ENCODE results near the gene RBFOX1.

- TF ChIP-seq, protein P1, sequence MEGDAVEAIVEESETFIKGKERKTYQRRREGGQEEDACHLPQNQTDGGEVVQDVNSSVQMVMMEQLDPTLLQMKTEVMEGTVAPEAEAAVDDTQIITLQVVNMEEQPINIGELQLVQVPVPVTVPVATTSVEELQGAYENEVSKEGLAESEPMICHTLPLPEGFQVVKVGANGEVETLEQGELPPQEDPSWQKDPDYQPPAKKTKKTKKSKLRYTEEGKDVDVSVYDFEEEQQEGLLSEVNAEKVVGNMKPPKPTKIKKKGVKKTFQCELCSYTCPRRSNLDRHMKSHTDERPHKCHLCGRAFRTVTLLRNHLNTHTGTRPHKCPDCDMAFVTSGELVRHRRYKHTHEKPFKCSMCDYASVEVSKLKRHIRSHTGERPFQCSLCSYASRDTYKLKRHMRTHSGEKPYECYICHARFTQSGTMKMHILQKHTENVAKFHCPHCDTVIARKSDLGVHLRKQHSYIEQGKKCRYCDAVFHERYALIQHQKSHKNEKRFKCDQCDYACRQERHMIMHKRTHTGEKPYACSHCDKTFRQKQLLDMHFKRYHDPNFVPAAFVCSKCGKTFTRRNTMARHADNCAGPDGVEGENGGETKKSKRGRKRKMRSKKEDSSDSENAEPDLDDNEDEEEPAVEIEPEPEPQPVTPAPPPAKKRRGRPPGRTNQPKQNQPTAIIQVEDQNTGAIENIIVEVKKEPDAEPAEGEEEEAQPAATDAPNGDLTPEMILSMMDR (IDR thresholded peaks at IDR 0.05), result no peak
- TF ChIP-seq POLR2A (IDR thresholded peaks at IDR 0.05), result no peak
These were observed 47.1 kb upstream of the RBFOX1 start for GRCh38 chr16:7285520-7285919.
